LNCaP clone FGC (cell line): Measurements from ENCODE around the gene PTOV1.

Experiments used
- DNase-seq: peaks from one replicate; pipeline ENCODE4 v3.0.0-alpha.2; 2011; ENCODE audit warnings: low read depth
- H3K4me3 ChIP-seq: 2 replicates; pipeline ENCODE4 v1.5.1; 2011; ENCODE audit warnings: mild to moderate bottlenecking, low read depth, low read length, control low read depth
- CTCF ChIP-seq: IDR thresholded peaks from 2 replicates; pipeline ENCODE4 v1.5.1; 2012; ENCODE audit warnings: mild to moderate bottlenecking; ENCODE audit not compliant: control insufficient read depth, insufficient read depth; ENCODE audit errors: extremely low read depth

PTOV1 gene

GRCh38 chr19:49855676-49856573 lies 5.0 kb downstream of the PTOV1 start:
- TF ChIP-seq CTCF: no peak
- no peak for DNase-seq
- no peak overlapping the region for H3K4me3 ChIP-seq

- DNase-seq: no peak
- H3K4me3 ChIP-seq: no peak overlapping the region
- no peak for TF ChIP-seq CTCF
Observed at GRCh38 chr19:49856574-49857021, 5.6 kb downstream of the PTOV1 start.

GRCh38 chr19:49857061-49857837 lies 6.3 kb downstream of the PTOV1 start:
- DNase-seq: no peak
- TF ChIP-seq CTCF: no peak
- H3K4me3 ChIP-seq: no peak overlapping the region

GRCh38 chr19:49857838-49858087 lies 6.8 kb downstream of the PTOV1 start:
- TF ChIP-seq CTCF: no peak
- DNase-seq: no peak
- H3K4me3 ChIP-seq: no peak overlapping the region

DNA sequence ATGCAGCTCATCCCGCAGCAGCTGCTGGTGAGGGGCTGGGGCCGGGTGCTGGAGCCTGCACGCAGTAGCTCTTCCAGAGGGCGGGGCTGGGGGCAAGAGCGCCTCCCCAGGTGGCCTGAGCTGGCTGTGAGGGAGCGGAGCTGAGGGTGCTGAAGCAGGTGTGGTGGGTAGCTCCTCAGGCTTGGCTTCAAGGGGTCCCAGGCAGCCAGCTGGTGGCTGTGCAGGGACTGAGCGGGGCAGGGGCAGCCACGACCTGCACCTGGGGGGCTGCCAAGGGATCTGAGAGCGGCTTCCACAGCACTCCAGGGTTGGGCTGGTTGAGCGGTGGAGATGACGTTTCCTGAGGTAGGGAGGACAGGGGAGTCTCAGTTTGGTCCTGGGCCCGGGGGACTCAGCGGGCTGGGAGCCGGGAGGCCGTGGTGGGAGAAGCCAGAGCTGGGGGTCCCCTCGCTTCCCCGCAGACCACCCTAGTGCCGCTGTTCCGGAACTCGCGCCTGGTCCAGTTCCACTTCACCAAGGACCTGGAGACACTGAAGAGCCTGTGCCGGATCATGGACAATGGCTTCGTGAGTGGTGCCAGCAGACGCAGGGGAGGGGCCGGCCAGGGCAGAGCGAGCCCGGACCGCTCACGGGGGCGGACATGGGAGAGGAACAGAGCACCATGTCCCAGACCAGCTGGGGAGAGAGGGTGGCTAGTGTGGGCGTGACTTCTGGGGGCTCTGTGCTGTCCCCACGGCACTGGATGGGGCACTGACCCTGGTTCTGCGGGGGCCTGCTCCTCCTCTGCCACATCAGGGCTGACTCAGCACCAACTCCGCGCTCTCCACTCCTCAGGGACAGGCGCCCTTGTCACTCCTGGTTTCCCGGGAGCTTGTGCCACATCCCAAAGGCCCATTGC lies 7.4 kb downstream of the PTOV1 start:
- no peak overlapping the region for H3K4me3 ChIP-seq
- DNase-seq: no peak
- TF ChIP-seq CTCF: no peak

GRCh38 chr19:49859682-49860335 lies 8.8 kb downstream of the PTOV1 start:
- DNase-seq: no peak
- TF ChIP-seq CTCF: no peak
- no peak overlapping the region for H3K4me3 ChIP-seq
